Dedifferentiated amniotic fluid mesenchymal stem cell (primary cell): ENCODE measurements around the gene NPAS4.
"Not testable (repeated sequence)": the region's sequence is repeated elsewhere in the genome, so short reads cannot be mapped to it uniquely, and the experiment has no call there.

ENCODE experiments used
- DNase-seq: peaks from one replicate; pipeline ENCODE4 v3.0.0-alpha.2; 2016; ENCODE audit errors: extremely low spot score

Gene NPAS4

DNA sequence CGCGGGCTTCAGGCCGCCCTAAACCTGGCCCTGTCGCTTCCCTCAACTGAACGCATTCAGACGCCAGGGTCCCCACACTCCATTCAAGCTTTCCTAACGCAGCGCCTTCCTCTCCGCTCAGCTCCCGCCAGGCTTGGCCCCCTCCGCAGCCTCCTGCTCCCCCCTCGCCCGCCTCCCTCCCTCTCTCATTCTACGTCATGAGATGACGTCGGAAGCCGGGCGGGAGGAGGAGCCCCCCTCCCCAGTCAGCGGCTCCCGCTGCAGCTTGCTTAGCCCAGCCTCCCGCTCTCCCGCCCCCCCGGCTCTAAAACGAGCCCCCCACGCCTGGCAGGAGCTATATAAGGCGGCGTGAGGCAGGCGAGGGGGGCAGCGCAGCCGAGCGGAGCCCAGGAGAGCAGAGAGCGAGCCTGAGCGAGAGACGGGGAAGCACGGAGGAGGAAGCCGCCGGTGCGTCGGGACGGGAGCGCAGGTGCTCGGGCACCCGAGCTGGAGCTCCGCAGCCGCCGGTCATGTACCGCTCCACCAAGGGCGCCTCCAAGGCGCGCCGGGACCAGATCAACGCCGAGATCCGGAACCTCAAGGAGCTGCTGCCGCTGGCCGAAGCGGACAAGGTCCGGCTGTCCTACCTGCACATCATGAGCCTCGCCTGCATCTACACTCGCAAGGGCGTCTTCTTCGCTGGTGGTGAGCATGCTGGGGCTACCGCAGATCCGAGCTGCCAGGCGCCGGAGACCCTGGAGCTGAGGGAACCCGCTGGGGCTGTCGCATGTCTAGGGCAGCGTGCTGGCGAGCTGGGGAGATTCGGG lies at the start of gene NPAS4:
TSS of gene NPAS4 (plus strand) at position 365 of the 806 bp plus-strand sequence. CDS start at position 510, 145 bp downstream.
- DNase-seq: no peak

DNA sequence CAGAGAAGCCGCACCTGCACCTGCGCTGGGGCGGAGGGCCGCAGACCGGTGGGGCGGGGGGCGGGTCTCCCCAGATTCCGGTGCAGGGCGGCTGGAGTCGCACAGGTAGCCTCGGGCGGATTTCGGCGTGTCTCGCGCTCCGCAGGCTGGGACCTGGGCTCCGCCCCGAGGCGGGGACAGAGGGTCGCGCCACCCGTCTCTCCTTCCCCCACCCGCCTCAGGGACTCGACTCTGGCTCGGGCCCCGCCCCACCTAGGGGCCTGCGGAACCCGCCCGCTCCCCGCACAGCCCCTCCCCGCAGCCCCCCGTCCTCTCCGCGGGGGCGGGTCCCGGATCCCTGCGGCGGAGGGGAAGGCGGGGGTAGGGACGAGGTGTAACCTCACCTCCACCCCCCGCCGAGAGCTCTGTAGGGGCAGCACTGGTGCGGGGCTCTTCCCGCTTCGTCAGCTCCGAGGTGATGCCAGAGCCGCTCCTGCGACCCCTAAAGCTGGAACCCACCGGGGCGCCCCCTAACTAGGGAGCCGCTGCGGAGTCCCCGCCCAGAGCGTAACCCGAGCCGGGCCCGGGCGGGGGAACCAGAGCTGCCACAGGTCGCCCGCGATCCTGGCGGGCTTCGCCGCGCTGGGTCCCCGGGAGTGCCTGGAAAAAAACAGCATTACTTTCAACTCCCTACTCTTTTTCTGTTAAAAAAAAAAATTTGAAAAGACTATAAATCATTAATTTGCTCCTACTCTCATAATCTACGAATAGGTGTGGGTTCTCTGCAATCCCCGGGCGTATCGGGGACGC lies 49.0 kb upstream of the NPAS4 start, which contains the start of gene SLC29A2:
TSS of gene SLC29A2 (minus strand) at position 134 of the 789 bp plus-strand sequence. CDS start 169 bp downstream, outside the sequence.
- DNase-seq: no peak

DNA sequence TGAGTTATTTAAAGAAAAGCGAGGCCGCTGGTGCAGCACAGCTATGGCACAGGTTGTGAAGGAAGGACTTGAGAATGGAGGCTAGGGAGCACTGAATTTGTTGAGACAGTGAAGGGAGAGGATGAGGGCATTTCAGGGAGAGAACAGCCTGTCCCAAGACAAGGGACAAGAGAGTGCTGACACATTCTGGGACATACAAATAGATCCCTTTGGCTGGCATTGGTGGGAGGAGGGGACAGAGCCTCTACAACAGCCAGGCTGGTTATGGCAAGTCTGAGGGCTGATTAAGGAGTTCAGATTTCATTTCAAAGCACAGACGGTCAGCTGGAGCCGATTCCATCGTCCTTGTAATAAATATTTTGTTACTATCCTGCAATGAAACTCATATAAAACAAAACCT lies 47.6 kb upstream of the NPAS4 start:
- DNase-seq: no peak

DNA sequence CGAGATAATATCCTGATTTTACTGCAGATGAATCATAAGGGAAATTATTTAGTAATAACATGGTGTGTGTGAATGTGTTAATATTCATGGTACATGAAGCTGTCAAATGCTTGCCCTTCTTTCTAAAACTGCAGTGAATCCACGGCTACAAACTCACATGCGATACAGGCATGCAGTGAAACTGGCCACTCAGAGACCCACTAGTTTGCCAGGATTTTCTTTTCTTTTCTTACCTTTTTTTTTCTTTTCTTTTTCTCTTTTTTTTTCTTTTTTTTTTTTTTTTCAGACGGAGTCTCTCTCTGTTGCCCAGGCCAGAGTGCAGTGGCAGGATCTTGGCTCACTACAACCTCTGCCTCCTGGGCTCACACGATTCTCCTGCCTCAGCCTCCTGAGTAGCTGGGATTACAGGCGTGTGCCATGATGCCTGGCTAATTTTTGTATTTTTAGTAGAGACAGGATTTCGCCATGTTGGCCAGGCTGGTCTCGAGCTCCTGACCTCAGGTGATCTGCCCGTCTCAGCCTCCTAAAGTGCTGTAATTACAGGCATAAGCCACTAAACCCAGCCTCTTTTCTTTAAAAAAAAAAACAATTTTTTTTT lies 47.0 kb upstream of the NPAS4 start:
- DNase-seq: not testable (repeated sequence)

DNA sequence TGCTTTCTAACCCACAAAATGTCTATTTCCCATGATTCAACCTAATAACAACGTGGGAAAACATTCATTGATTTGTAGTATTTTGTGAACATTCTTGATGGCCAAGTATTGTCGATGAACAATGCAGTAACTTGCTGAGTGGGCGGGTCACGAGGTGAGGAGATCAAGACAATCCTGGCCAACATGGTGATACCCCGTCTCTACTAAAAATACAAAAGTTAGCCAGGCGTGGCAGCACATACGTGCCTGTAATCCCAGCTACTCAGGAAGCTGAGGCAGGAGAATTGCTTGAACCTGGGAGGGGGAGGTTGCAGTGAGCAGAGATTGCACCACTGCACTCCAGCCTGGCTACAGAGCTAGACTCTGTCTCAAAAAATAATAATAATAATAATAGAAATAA lies 40.6 kb upstream of the NPAS4 start:
- not testable (repeated sequence) for DNase-seq

DNA sequence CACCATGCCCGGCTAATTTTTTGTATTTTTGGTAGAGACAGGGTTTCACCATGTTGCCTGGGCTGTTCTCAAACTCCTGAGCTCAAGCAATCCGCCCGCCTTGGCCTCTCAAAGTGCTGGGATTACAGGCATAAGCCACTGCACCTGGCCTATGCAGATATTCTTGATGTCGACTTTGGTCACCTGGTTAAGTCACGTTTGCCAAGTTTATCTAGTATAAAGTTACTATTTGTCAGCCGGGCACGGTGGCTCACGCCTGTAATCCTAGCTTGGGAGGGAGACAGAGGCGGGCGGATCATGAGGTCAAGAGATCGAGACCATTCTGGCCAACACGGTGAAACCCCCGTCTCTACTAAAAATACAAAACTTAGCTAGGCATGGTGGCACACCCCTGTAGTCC lies 36.5 kb upstream of the NPAS4 start:
- not testable (repeated sequence) for DNase-seq

DNA sequence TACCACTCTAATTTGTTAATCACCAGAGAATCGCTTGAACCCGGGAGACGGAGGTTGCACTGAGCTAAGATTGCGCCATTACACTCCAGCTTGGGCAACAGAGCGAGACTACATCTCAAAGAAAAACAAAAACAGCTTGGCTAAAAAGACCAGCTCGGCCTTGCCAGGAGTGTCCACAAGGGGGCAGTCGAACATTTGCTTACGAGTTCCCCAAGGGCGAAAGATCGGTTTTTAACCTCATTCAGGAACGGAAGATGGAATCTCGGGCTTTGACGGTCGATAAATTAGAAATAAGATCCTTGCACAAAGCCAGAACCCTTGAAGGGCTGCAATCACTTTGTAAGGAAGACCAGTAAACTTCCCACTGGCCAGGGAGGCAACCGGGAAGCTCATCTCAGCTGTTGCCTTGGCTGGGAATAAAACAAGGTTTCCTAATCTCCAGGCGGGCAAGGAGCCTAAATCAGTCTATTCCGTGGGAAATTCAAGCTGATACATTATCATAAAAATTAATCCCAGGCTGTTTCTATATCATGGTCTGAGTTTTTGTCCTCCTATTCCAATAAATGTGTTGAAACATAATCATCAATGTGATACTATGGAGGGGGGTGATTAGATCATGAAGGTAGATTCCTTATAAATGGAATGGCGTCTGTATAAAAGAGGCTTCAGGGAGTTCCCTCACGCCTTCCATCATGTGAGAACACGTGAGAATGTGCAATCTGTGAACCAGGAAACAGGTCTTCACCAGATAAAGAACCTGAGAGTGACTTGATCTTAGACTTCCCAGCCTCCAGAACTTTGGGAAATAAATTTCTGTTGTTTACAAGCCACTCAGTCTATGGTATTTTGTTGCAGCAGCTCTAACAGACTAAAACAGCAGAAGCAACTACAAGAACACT lies 34.4 kb upstream of the NPAS4 start:
- peak; percentile 90 for DNase-seq

DNA sequence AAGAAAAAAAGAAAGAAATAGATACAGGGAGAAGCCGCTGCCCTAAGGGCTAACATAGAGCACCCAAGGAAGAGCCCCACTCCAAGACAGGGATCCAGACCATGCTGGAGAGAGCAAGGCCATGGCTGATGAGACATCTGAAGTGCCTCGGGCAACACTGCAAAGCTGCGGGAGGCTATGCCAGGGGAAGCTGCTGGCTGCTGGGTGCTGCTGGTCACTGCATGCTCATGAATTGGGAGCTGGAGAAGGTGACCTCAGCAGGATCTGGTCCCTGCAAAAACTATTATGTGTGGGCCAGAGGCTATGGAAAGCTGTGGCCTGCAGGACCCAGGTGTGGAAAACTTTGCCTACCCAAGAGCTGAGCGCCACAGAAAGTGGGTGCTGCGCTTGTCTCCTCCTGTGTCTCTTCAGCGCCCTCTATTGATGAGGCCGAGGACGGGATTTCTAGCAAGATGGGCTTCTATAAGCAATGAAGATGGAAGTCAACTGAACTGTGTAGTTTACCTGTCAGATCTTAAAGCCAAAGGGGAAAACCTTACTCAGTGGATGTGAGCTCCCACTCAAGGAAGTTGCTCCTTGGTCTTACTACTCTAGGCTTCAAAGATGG lies 32.0 kb upstream of the NPAS4 start:
- DNase-seq: peak; percentile 75

- no peak for DNase-seq
Observed at GRCh38 chr11:66391322-66391721, 29.5 kb upstream of the NPAS4 start.

- DNase-seq: no peak
Observed at GRCh38 chr11:66393954-66394353, 26.9 kb upstream of the NPAS4 start.

GRCh38 chr11:66407651-66408050 lies 13.2 kb upstream of the NPAS4 start:
- no peak for DNase-seq

- DNase-seq: peak; percentile 85
Observed at GRCh38 chr11:66408488-66409214, 12.2 kb upstream of the NPAS4 start.

- DNase-seq: no peak
Observed at GRCh38 chr11:66409226-66409625, 11.6 kb upstream of the NPAS4 start.

- DNase-seq: no peak
Observed at GRCh38 chr11:66410191-66410590, 10.6 kb upstream of the NPAS4 start.

GRCh38 chr11:66411323-66411722 lies 9.5 kb upstream of the NPAS4 start:
- no peak for DNase-seq

- DNase-seq: no peak
Observed at GRCh38 chr11:66412110-66412509, 8.7 kb upstream of the NPAS4 start.

GRCh38 chr11:66413167-66413566 lies 7.7 kb upstream of the NPAS4 start:
- DNase-seq: no peak

DNA sequence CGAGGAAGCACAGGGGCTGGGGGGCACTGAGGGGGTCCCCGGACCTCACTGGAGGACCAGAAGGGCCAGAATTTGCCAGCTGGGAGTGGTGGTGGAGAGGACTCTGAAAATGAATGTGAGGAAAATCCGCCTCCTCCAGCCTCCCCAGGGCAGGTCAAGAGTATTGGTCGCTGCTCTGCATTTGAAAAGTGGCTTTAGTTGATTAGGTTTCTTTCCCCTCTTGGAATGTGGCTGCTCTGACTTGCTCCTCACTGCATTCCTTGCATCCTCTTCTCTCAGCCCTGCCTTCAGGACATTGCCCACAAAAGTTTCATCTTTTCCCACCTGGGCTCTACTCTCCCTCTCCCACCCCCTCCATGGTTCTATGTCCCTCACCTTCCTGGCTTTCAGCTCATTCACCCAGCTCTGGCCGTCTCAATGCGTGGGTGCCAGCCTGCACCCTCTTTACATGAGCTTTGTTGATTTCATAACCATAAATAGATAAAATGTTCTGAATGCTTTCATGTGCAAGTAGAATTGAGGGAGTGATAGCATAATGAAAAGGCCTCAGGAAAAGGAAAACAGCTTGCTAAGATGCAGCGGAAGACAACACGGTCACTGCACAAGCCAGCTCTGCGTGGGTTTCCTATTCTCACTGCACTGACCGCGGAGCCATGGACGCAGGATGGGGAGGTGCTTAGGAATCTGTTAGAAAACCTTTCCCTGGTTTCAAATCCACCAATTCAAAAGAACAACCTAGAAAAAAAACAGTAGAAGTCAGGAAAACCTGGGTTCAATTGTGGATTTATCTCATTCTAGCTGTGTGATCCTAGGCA lies 6.5 kb upstream of the NPAS4 start:
- DNase-seq: no peak

GRCh38 chr11:66415423-66415822 lies 5.4 kb upstream of the NPAS4 start:
- DNase-seq: no peak
